ENCODE results near the gene CENPH. TPM values are rescaled to one million over a fixed set of nuclear protein-coding genes. Genes with fewer than 3 reads are reported as not detected.
"Not testable (repeated sequence)": the region's sequence is repeated elsewhere in the genome, so short reads cannot be mapped to it uniquely, and the experiment has no call there.

CENPH gene, protein sequence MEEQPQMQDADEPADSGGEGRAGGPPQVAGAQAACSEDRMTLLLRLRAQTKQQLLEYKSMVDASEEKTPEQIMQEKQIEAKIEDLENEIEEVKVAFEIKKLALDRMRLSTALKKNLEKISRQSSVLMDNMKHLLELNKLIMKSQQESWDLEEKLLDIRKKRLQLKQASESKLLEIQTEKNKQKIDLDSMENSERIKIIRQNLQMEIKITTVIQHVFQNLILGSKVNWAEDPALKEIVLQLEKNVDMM
- 10 to 100 TPM; 47.3 to 49.6 TPM for total RNA-seq

DNA sequence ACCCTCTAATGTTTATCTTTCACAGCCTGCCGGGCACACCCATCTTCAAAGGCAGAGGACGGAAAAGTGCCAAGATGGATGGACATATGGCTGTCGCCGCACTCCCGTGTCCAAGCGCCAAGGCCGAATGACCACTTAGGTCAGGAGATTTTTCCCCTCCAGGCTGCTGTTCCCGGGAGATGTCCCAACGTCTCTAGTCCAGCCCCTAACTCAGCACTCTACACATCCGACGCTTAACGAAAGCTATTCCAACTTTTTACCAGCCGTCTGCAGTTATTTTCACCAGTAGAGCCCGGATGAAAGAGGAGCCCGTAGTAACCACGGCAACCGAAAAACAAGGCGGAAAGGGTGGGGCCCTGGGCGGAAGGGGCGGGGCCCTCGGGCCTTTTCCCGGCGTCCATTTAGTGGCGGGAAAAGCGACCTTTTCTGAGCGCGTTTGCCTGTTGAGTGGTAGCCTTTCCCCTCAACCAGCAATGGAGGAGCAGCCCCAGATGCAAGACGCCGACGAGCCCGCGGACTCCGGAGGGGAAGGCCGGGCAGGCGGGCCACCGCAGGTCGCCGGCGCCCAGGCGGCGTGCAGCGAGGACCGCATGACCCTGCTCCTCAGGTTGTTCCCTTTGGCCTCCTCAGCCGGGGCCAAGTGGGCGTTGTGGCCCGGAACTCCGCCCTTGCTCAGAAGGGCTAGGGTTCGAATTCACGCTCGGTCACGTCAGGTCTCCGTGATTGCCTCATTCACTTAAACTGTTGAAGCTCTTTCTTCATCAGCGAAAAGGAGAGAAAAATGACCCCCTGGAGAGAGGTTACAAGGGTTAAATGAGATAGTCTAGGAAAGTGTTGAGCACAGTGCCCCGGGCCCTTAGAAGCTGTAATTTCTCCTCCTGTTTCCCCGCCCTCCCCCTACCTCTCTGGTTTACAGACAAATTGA is at the start of gene CENPH:
Gene CENPH, plus strand, starts transcription at position 422 of the 925 bp plus-strand sequence. Its CDS starts 52 bp downstream, at position 474.
- peaks cover 21% of the 10 kb centered on the region for H3K4me1 Mint-ChIP-seq (ENCODE audit: low read depth)
- ATAC-seq (replicated peaks in 1 of 2) (peak; percentile 94 to 95), DNase-seq (peak; percentile 93 to 95)
- peak within 1 kb of the TSS; percentile 95 to 98 for H3K4me3 Mint-ChIP-seq
- no peaks in the 10 kb centered on the region for H3K27me3 Mint-ChIP-seq (ENCODE audit: low read depth)
- H3K27ac Mint-ChIP-seq, result peak within 1 kb of the TSS; percentile 98
- H3K9me3 Mint-ChIP-seq, result no peaks in the 10 kb centered on the region
- peaks cover 0 to 6% of the 10 kb centered on the region in 2 donors for H3K36me3 Mint-ChIP-seq (ENCODE audit: insufficient read depth in 2 of 2)

DNA sequence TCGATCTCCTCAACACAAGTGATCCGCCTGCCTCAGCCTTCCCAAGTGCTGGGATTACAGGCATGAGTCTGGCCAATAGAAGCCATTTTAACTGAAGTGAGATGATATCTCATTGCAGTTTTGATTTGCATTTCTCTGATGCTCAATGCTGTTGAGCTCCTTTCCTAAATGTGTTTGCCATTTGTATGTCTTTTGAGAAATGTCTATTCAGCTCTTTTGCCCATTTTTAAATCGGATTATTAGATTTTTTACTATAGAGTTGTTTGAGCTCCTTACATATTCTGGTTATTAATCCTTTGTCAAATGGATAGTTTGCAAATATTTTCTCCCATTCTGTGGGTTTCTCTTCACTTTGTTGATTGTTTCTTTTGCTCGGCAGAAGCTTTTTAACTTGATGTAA is 49.1 kb upstream of the CENPH start:
- H3K4me1 Mint-ChIP-seq (ENCODE audit: low read depth); H3K4me3 Mint-ChIP-seq; H3K9me3 Mint-ChIP-seq; H3K27ac Mint-ChIP-seq; H3K27me3 Mint-ChIP-seq (ENCODE audit: low read depth); ATAC-seq (replicated peaks in 1 of 2); DNase-seq; H3K36me3 Mint-ChIP-seq (ENCODE audit: insufficient read depth in 2 of 2): not testable (repeated sequence)

DNA sequence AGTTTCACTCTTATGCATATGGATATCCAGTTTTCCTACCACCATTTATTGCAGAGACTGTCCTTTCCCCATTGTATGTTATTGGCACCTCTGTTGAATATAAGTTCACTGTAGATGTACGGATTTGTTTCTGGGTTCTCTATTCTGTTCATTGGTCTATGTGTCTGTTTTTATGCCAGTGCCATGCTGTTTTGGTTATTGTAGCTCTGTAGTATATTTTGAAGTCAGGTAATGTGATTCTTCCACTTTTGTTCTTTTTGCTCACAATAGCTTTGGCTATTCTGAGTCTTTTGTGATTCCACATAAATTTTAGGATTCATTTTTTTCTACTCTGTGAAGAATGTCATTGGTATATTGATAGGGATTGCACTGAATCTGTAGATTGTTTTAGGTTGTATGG is 48.6 kb upstream of the CENPH start:
- Mint-ChIP-seq H3K4me3 (no peak overlapping the region), H3K9me3 (peaks cover 2 to 3% of the 10 kb centered on the region in 2 donors), H3K4me1 (ENCODE audit: low read depth) (no peaks in the 10 kb centered on the region), H3K36me3 (ENCODE audit: insufficient read depth in 2 of 2) (peaks cover 1 to 6% of the 10 kb centered on the region in 2 donors), H3K27ac (no peak overlapping the region), H3K27me3 (ENCODE audit: low read depth) (no peaks in the 10 kb centered on the region)
- no peak for DNase-seq
- no peak for ATAC-seq (replicated peaks in 1 of 2)

DNA sequence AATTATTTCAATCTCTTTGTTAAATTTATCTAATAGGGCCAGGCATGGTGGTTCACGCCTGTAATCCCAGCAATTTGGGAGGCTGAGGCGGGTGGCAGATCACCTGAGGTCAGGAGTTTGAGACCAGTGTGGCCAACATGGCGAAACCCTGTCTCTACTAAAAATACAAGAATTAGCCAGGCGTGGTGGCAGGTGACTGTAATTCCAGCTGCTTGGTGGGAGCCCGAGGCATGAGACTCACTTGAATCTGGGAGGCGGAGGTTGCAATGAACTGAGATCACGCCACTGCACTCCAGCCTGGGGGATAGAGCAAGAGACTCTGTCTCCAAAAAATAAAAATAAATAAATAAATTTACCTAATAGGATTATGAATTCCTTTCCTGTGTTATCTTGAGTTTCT is 40.8 kb upstream of the CENPH start:
- not testable (repeated sequence) for DNase-seq; H3K36me3 Mint-ChIP-seq (ENCODE audit: insufficient read depth in 2 of 2); H3K27ac Mint-ChIP-seq; H3K9me3 Mint-ChIP-seq; H3K27me3 Mint-ChIP-seq (ENCODE audit: low read depth); ATAC-seq (replicated peaks in 1 of 2); H3K4me3 Mint-ChIP-seq; H3K4me1 Mint-ChIP-seq (ENCODE audit: low read depth)

DNA sequence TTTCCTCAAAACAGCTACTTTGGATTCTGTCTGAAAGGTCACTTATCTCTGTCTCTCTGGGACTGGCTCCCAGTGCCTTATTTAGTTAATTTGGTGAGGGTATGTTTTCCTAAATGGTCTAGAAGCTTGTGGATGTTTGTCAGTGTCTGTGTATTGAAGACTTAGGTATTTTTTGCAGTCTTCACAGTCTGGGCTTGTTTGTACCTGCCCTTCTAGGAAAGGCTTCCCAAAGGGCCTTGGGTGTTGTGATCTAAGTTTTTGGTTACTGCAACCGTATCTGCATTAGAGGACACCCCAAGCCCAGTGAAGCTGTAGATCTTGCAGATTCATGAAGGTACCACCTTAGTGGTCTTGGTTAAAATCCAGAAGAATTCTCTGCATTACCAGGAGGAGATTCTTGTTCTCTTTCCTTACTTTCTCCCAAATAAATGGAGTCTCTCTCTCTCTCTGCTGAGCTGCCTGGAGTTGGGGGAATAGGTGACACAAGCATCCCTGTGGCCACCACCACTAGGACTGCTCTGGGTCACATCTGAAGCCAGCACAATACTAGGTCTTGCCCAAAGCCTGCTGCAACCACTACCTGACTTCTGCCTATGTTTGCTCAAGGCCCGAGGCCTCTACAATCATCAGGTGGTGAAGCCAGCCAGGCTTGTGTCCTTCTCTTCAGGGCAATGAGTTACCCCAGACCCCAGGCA is 40.3 kb upstream of the CENPH start:
- ATAC-seq (replicated peaks in 1 of 2), result no peak
- DNase-seq, result no peak
- Mint-ChIP-seq H3K36me3 (ENCODE audit: insufficient read depth in 2 of 2) (no peaks in the 10 kb centered on the region), H3K9me3 (no peaks in the 10 kb centered on the region), H3K4me3 (no peak overlapping the region), H3K4me1 (ENCODE audit: low read depth) (no peaks in the 10 kb centered on the region), H3K27ac (no peak overlapping the region), H3K27me3 (ENCODE audit: low read depth) (no peaks in the 10 kb centered on the region)

DNA sequence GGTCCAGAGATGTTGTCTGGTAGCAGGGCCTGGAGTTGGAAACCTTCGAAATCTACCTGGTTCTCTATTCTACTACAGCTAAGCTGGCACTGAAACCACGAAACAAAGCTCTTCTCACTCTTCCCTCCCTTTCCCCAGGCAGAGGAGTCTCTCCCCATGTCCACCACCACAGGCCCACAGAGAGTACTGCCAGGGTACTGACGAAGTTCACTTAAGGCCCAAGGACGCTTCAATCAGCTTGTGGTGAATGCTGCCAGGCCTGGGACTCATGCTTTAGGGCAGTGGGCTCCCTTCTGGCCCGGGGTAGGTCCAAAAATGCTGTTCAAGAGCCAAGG is 39.7 kb upstream of the CENPH start:
- no peaks in the 10 kb centered on the region for H3K4me1 Mint-ChIP-seq (ENCODE audit: low read depth)
- no peak overlapping the region for H3K4me3 Mint-ChIP-seq
- H3K27me3 Mint-ChIP-seq (ENCODE audit: low read depth), result no peaks in the 10 kb centered on the region
- no peaks in the 10 kb centered on the region for H3K9me3 Mint-ChIP-seq
- ATAC-seq (replicated peaks in 1 of 2), result no peak
- H3K36me3 Mint-ChIP-seq (ENCODE audit: insufficient read depth in 2 of 2), result no peaks in the 10 kb centered on the region
- DNase-seq, result no peak
- no peak overlapping the region for H3K27ac Mint-ChIP-seq

DNA sequence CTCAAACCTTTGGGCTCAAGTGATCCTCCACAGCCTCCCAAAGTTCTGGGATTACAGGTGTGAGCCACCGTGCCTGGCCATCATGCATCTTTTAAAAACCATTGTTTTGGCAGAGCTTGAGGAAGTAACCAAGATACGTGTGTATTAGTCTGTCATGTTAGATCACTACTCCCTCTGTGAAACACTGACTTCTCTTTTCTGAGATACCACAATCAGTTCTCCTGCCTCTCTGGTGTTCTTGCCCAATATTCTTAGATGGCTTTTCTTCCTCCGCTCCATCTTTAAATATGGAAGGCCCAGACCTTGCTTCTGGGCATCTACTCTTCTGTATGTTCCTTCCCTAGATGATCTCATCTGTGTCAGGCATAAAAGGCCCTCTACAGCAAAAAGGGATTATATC is 36.7 kb upstream of the CENPH start:
- no peak for ATAC-seq (replicated peaks in 1 of 2)
- no peak for DNase-seq
- Mint-ChIP-seq H3K9me3 (no peaks in the 10 kb centered on the region), H3K4me1 (ENCODE audit: low read depth) (no peaks in the 10 kb centered on the region), H3K4me3 (no peak overlapping the region), H3K27ac (no peak overlapping the region), H3K36me3 (ENCODE audit: insufficient read depth in 2 of 2) (no peaks in the 10 kb centered on the region), H3K27me3 (ENCODE audit: low read depth) (no peaks in the 10 kb centered on the region)

DNA sequence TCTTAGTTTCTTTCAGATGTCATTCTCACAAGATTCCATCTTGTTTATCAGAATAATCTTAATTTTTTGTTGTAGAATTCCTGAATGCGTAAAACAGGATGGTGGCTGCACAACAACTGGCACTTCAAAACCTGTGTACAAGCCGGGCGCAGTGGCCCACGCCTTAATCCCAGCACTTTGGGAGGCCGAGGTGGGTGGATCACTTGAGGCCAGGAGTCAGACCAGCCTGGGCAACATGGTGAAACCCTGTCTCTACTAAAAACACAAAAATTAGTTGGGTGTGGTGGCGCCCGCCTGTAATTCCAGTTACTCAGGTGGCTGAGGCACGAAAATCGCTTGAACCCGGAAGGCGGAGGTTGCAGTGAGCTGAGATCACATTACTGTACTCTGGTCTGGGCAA is 32.9 kb upstream of the CENPH start:
- H3K4me3 Mint-ChIP-seq, result no peak overlapping the region

DNA sequence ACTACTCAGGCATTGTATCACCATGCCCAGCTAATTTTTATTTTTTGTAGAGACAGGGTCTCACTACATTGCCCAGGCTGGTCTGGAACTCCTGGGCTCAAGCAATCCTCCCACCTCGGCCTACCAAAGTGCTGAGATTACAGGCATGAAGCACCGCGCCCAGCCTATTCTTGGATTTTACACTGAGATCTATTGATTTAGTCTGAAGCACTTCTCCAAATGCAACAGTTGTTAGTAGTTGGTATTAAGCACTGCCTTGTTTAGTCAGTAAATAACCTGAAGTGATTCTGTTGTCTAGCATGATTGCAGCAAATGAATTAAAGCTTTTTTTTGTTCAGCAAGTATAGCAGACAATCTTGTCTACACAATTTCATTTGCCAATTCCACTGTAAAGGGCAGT is 31.3 kb upstream of the CENPH start:
- H3K36me3 Mint-ChIP-seq (ENCODE audit: insufficient read depth in 2 of 2), result no peaks in the 10 kb centered on the region
- DNase-seq (no peak), ATAC-seq (replicated peaks in 1 of 2) (no peak)
- H3K4me1 Mint-ChIP-seq (ENCODE audit: low read depth), result no peaks in the 10 kb centered on the region
- H3K27me3 Mint-ChIP-seq (ENCODE audit: low read depth), result no peaks in the 10 kb centered on the region
- H3K27ac Mint-ChIP-seq, result no peak overlapping the region
- H3K9me3 Mint-ChIP-seq, result no peaks in the 10 kb centered on the region
- H3K4me3 Mint-ChIP-seq, result no peak overlapping the region

More for the DNA sequence above, 32.9 kb upstream of the CENPH start:
- no peaks in the 10 kb centered on the region for H3K4me1 Mint-ChIP-seq (ENCODE audit: low read depth)
- DNase-seq (no peak), ATAC-seq (replicated peaks in 1 of 2) (no peak)
- no peaks in the 10 kb centered on the region for H3K36me3 Mint-ChIP-seq (ENCODE audit: insufficient read depth in 2 of 2)
- H3K27ac Mint-ChIP-seq, result no peak overlapping the region
- no peaks in the 10 kb centered on the region for H3K27me3 Mint-ChIP-seq (ENCODE audit: low read depth)
- no peaks in the 10 kb centered on the region for H3K9me3 Mint-ChIP-seq

DNA sequence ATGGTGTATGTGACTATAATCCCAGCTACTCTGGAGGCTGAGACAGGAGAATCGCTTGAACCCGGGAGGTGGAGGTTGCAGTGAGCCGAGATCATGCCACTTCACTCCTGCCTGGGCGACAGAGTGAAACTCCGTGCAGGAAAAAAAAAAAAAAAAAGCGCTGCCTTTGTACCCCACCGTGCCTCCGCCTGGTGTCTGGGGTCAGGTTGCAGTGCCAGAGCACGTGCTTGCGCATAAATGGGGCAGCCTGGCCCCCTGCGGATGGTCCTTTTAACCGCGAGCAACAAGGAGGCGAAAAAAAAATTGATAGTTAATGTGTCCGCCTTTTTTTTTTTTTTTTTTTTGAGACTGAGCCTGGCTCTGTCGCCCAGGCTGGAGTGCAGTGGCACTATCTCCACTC is 28.7 kb upstream of the CENPH start:
- Mint-ChIP-seq H3K27ac (no peak overlapping the region), H3K9me3 (no peaks in the 10 kb centered on the region)
- no peak for ATAC-seq (replicated peaks in 1 of 2)

DNA sequence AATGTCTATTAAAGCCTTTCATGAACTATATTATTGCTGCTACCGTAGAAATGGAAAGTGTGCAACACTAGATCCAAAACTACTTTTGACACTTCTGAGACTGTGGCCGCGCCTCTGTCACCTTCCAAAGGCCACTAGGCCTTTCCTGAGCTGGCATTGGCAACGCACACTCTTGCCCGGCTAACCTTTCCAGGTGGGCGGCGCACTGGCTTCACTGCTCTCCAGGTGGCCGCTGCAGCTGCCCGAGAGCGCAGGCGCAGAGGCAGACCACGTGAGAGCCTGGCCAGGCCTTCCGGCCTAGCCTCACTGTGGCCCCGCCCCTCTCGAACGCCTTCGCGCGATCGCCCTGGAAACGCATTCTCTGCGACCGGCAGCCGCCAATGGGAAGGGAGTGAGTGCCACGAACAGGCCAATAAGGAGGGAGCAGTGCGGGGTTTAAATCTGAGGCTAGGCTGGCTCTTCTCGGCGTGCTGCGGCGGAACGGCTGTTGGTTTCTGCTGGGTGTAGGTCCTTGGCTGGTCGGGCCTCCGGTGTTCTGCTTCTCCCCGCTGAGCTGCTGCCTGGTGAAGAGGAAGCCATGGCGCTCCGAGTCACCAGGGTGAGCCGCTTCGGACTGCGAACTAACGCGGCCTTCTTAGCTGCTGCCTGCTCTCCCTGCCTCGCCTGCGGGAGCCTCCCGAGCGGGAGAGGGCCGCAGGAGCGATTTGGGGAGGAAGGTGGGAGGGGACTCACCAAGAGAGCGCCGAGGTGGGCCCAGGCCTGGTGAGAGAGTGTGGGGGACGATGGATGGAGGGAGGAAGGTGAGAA is 22.5 kb upstream of the CENPH start, which contains the start of gene CCNB1:
Gene CCNB1, plus strand, starts transcription at position 465 of the 807 bp plus-strand sequence. Its CDS starts 113 bp downstream, at position 578.
- Mint-ChIP-seq H3K36me3 (ENCODE audit: insufficient read depth in 2 of 2) (peaks cover 15 to 28% of the 10 kb centered on the region in 2 donors), H3K27ac (peak within 1 kb of the TSS; percentile 94), H3K27me3 (ENCODE audit: low read depth) (no peaks in the 10 kb centered on the region), H3K9me3 (no peaks in the 10 kb centered on the region), H3K4me1 (ENCODE audit: low read depth) (peaks cover 27% of the 10 kb centered on the region), H3K4me3 (peak within 1 kb of the TSS; percentile 96)
- peak; percentile 99 for ATAC-seq (replicated peaks in 1 of 2)
- DNase-seq, result peak; percentile 98 to 99

More for the DNA sequence above, 28.7 kb upstream of the CENPH start:
- DNase-seq, result no peak
- H3K4me3 Mint-ChIP-seq, result no peak overlapping the region
- H3K27me3 Mint-ChIP-seq (ENCODE audit: low read depth), result no peaks in the 10 kb centered on the region
- H3K36me3 Mint-ChIP-seq (ENCODE audit: insufficient read depth in 2 of 2), result peaks cover 0 to under 1% of the 10 kb centered on the region in 2 donors
- H3K4me1 Mint-ChIP-seq (ENCODE audit: low read depth), result no peaks in the 10 kb centered on the region

DNA sequence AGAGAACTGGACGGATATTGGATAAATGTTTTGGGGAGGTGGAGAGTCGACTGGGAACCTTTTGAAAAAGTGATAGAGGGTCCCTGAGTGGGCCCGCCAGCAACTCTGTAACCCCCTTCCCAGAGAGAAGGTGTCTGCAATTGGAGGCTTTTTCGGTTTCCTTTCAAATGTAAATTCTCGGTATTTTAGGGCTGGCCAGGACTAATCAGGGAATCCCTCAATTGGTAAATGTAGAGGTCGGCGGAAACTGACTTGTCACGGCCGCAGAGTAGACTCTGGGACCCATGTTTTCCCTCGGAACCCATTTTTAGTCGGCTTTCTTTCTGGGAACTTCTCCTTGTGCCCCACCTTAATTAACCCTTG is 21.9 kb upstream of the CENPH start:
- Mint-ChIP-seq H3K4me1 (ENCODE audit: low read depth) (peaks cover 27% of the 10 kb centered on the region), H3K36me3 (ENCODE audit: insufficient read depth in 2 of 2) (peaks cover 16 to 29% of the 10 kb centered on the region in 2 donors), H3K4me3 (peak overlapping the region; percentile 96), H3K9me3 (no peaks in the 10 kb centered on the region), H3K27me3 (ENCODE audit: low read depth) (no peaks in the 10 kb centered on the region), H3K27ac (peak overlapping the region; percentile 94)
- ATAC-seq (replicated peaks in 1 of 2) (no peak), DNase-seq (peak in 1 of 2 donors; percentile 3)
